NCI-H2029 treated with DMSO at 0.1 percent for 48 hours (cell line): ENCODE measurements around the gene PTPN9.
"Not testable (repeated sequence)": the region's sequence is repeated elsewhere in the genome, so short reads cannot be mapped to it uniquely, and the experiment has no call there.

Experiments used
- DNase-seq: peaks from one replicate; lab custom pipeline; 2025; lab: John Stamatoyannopoulos, UW

PTPN9 gene

GRCh38 chr15:75530169-75530568 lies 48.9 kb downstream of the PTPN9 start:
- DNase-seq = no peak

- not testable (repeated sequence) for DNase-seq
Measured at GRCh38 chr15:75525756-75526155, 53.4 kb downstream of the PTPN9 start.

GRCh38 chr15:75523011-75523410 lies 56.1 kb downstream of the PTPN9 start:
- DNase-seq = no peak

GRCh38 chr15:75517233-75517632 lies 61.9 kb downstream of the PTPN9 start:
- no peak for DNase-seq

- DNase-seq = no peak
Measured at GRCh38 chr15:75508840-75509532, 70.1 kb downstream of the PTPN9 start.

- no peak for DNase-seq
Measured at GRCh38 chr15:75502360-75502759, 76.8 kb downstream of the PTPN9 start.

- DNase-seq = no peak
Measured at GRCh38 chr15:75493732-75494131, 85.4 kb downstream of the PTPN9 start.

- no peak for DNase-seq
Measured at GRCh38 chr15:75483961-75484360, 95.2 kb downstream of the PTPN9 start.

- not testable (repeated sequence) for DNase-seq
Measured at GRCh38 chr15:75483556-75483955, 95.6 kb downstream of the PTPN9 start.

- no peak for DNase-seq
Measured at GRCh38 chr15:75483106-75483505, 96.0 kb downstream of the PTPN9 start.

- not testable (repeated sequence) for DNase-seq
Measured at GRCh38 chr15:75480463-75480862, 98.7 kb downstream of the PTPN9 start.

GRCh38 chr15:75479670-75480069 lies 99.4 kb downstream of the PTPN9 start:
- DNase-seq = no peak

- not testable (repeated sequence) for DNase-seq
Measured at GRCh38 chr15:75477094-75477493, 102.0 kb downstream of the PTPN9 start.

GRCh38 chr15:75468913-75469598 lies 110.1 kb downstream of the PTPN9 start:
- DNase-seq = no peak

GRCh38 chr15:75460646-75461045 lies 118.5 kb downstream of the PTPN9 start:
- no peak for DNase-seq

GRCh38 chr15:75459581-75459980 lies 119.5 kb downstream of the PTPN9 start:
- DNase-seq = no peak

- DNase-seq = no peak
Measured at GRCh38 chr15:75456710-75457109, 122.4 kb downstream of the PTPN9 start.

- DNase-seq = no peak
Measured at GRCh38 chr15:75455982-75456531, 123.1 kb downstream of the PTPN9 start.

GRCh38 chr15:75455424-75455981 lies 123.6 kb downstream of the PTPN9 start:
- peak; percentile 8 for DNase-seq

- DNase-seq = no peak
Measured at GRCh38 chr15:75454471-75455378, 124.4 kb downstream of the PTPN9 start.

- DNase-seq = peak; percentile 89
Measured at GRCh38 chr15:75453703-75454470, 125.2 kb downstream of the PTPN9 start.
